GM12892 (cell line): ENCODE results near the gene EFHD2.
"Not testable (repeated sequence)": the region's sequence is repeated elsewhere in the genome, so short reads cannot be mapped to it uniquely, and the experiment has no call there.

Experiments used
- POLR2A ChIP-seq: IDR thresholded peaks from 2 replicates; pipeline ENCODE4 v1.6.1; 2011; ENCODE audit warnings: low read depth, low read length, control low read depth
- POLR2AphosphoS5 ChIP-seq: IDR thresholded peaks from 2 replicates; pipeline ENCODE4 v1.6.1; 2011; ENCODE audit warnings: low read depth, low read length, control low read depth
- TAF1 ChIP-seq: IDR thresholded peaks from 2 replicates; pipeline ENCODE4 v1.6.1; 2011; ENCODE audit warnings: low read depth, mild to moderate bottlenecking, control low read depth, low read length, borderline replicate concordance

DNA sequence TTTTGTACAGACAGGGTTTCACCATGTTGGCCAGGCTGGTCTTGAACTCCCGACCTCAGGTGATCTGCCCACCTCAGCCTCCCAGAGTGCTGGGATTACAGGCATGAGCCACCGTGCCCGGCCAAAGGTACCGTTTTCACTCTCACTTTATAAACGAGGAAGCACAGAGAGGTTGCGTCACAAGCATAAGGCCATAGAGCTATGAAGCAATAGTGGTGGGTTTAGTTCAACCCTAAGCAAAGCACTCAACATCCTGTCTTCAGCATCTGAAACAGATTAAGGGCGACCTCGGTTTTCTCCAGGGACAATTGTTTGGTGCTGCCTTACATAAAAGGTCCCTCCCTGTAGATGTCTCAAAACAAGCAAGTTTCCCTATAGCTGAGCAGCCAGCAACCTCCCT lies 25.1 kb downstream of the EFHD2 start:
- TF ChIP-seq POLR2AphosphoS5, TAF1, POLR2A: not testable (repeated sequence)
